Measurements from ENCODE around the gene XPO4.
"Not testable (repeated sequence)": the region's sequence is repeated elsewhere in the genome, so short reads cannot be mapped to it uniquely, and the experiment has no call there.

The XPO4 gene

DNA sequence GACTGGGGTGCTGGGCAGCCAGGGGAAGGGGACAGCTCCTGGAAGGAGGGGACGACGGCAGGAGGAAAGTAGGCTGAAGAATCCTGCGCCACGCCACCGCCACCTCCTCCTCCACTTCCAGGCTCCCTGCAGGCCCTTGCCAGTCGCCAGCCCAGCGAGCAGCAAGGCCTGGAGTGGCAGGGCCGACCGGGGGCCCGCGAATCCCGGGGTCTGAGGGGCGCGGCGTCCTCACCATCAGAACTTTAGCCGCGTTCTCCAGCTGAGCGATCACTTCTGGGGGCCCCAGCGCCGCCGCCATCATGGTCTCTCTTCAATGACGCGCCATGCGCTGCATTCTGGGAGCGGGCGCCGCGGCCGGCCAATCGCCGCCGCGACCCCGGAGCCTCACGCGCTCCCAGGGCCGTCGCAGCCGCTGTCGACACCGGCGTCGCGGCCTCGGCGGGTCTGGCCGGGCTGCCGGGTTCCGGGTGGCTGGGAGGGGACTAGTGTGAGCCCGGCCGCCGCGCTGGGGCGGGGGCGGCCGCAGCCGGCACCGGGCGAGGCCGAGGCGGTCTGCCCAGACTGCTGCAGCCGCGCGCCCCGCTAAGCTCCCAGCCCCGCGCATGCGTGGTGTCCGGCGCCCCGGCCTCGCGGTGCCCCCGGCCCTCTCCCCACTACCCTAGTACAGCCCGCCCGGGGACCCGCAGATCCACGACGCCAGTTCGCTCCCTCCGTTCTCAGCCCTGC is at the start of gene XPO4:
Gene XPO4 (minus strand): TSS at position 309 of the 726 bp plus-strand sequence. CDS start 8 bp downstream, at position 301.
- DNase-seq = peak; percentile 81

DNA sequence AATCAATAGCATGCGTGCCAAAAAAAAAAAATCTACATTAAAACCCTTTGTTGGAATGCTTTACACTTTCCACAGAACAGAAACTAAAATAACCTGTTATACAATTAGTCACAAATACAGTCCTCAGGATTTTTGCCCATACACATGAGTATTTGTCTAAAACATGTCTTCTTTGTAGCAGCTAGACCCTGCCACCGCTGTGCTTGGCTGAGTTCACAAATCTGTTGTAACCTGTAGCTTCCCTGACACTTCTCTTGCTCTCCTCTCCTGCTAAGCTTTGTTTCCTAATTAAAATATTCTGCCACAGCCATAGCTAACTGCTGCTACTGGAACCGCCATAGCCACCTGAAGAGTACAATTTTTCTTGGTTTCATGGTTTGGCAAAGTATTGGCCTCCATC is 45.5 kb upstream of the XPO4 start:
- not testable (repeated sequence) for DNase-seq

DNA sequence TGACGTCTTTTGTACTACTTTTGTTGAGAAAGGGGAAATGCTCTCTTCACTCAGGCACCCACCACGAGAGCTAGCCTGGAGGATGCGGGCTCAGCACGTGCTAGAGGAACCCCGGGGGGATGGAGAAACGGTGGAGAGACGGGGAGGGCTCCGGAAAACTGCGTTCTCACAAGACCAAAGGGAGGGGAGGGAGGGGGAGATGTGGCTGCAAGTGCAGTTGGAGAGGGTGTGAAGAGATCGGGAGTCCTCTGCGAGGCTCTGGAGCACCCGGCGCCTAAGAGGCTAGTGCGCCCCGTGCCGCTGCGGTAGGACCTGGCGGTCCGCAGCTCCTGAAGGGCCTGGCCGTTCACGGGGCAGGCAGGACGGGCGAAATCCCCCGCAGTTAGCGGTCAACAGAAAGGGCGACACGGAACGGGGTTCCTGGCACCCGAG is 43.4 kb upstream of the XPO4 start:
- peak; percentile 5 for DNase-seq

DNA sequence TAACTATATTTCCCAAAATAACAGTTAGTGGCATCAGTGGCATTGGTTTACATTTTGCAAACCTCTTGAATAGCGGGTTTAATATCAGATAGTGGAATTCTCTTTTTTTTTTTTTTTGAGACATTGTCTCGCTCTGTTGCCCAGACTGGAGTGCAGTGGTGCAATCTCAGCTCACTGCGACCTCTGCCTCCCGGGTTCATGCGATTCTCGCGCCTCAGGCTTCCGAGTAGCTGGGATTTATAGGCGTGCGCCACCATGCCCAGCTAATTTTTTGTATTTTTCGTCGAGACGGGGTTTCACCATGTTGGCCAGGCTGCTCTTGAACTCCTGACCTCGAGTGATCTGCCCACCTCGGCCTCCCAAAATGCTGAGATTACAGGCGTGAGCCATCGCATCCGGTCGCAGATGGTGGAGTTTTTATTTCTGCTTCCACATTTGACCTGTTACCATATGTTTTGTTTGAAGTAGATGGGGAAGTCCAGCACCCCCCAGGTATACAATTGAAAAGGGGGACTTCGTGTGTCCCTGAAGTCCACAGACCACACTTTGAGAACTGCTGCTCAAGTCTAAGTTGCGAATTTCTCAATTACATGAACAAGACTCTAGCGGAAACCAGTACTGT is 40.5 kb upstream of the XPO4 start:
- DNase-seq = no peak

DNA sequence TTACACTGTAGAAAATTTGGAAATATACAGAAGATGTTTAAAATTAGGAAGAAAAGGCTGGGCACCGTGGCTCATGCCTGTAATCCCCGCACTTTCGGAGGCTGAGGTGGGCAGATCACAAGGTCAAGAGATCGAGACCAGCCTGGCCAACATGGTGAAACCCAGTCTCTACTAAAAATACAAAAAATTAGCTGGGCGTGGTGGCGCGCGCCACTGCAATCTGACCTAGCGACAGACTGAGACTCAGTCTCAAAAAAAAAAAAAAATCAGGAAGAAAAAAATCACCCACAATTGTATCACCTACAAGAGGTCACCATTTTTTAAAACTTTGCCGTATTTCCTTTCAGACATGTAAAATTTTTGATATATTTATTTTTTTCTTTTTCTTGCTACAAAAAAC is 38.0 kb upstream of the XPO4 start:
- not testable (repeated sequence) for DNase-seq

DNA sequence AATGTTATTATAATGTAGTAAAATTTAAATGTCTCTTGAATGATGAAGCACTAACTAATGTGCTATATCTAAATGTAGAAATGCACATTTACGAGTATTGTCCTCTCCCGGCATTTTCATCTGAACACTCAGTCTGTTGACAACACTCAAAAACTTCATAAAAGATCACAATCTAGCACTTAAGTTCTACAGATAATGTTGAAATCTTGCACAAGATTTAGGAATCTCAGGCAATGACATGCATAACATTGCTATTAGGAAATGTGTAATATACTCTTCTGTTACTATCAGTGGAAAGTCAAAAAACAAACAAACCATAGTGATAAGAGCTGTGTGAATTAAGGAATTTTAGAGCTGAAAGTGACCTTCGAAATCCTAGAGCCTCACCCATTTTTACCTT is 37.5 kb upstream of the XPO4 start:
- no peak for DNase-seq

DNA sequence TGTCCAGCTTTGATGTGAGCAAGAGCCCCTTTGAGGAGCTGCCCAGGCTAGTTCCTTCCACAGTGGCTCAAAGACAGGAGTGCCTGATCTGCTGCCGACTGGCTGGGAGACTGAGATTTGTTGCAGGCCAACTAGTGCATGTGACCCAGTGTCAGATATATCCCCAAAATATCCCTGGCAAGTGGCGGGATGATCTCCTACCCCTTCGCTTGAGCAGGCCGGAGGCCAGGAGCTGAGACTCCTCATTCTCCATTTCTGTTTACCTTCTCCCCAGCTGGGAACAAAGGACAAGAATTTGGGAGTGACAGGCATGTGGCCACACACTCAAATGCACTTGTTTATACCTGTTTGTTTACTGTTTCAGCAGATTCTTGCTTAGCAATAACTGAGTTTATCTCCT is 37.1 kb upstream of the XPO4 start:
- DNase-seq = no peak

DNA sequence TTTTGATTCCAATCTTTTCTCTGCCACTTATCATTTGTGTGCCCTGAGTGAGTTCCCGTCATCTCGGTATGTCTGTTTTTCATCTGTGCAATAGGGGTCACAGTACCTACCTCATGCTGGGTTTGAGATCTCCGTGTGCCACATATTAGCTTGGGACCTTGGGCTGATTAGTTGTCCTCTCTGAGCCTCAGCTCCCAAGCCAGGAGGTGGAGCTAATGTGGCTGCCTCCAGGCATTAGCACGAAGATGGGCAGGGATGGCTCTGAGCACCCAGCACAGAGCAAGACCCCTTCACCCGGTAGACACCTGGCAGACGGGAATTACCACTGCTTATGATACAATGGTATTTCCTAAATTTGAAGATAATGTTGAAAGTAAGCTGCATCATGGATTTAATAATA is 35.8 kb upstream of the XPO4 start:
- no peak for DNase-seq

DNA sequence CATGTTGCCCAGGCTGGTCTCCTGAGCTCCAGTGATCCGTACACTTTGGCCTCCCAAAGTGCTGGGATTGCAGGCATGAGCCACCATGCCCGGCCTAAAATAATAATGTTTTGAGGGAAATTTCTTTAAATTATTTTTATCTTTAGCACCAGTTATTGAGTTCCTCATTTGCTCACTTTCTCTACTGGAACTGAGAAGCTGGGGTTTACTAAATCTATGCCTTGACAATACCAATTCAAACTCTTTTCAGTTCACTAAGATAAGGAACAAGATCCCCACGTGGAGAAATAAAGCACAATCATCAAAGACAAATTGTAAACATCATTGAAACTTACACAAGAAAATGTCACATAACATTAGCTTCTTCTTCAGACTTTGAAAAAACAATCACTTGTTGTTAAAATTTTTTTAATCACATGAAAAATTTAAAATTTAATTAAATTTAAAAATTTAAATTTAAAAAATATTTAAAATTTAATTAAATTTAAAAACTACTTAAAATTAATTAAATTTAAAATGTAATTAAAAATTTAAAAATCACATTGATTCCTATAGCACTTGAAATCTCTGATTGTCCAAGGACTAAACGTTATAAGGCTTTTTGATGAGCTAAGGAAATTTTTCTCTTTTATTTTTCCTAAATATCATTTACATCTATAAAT is 25.2 kb upstream of the XPO4 start:
- DNase-seq = no peak

DNA sequence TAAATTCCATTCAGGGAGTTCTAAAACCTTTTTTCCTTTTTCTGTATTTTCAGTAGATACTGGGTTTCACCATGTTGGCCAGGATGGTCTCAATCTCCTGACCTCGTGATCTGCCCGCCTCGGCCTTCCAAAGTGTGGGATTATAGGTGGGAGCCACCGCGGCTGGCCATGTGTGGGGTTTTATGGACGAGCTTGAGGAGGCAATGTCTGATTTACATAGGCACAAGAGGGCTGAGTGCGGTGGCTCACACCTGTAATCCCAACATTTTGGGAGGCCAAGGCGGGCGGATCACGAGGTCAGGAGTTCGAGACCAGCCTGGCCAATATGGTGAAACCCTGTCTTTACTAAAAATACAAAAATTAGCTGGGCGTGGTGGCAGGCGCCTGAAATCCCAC is 22.8 kb upstream of the XPO4 start:
- DNase-seq = not testable (repeated sequence)

DNA sequence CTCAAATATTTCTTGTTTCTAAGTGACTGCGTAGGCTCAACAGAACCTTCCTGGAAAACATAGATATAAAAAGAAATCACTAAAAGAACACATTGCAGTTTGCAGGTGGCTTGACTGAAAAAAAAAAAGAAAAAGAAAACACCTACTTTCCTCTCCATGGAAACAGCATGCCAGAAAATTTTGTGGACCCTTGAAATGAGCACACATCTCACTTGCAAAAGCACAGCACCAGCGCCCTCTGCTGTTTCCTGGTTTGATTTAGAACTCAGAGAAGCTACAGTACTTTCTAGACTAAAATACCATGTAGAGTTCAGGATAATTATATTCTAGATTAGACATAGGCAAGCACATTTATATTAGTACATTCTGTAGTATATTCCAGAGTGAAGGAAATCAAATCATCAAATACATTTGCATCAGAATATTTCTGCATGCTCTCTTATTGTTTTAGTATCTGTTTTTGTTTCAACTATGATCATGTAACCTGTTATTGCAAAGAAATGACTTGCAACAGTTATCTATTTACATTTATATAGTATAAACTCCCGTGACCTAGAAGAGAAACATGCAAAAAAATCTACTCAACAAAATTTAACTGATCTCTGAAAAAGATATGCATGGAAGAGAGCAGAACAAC is 22.3 kb upstream of the XPO4 start:
- peak; percentile 74 for DNase-seq

DNA sequence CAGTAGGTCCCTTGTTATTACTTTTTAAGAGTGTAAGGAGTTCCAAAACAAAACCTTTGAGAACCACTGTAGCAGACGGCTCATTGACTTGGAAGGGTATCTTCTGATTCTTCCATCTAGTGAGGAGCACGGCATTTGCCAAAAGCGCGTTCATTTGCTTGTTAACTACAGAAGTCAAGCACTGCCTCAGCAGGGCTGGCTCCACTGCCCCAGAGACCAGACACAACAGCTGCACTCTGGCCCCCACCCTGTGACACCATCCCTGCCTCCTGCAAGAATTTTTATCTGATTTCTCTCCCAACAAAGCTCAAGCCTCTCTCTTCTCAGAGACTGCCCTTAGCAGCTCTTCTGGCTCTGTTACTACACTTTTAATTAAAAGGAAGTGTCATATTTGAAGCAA is 20.7 kb upstream of the XPO4 start:
- no peak for DNase-seq

DNA sequence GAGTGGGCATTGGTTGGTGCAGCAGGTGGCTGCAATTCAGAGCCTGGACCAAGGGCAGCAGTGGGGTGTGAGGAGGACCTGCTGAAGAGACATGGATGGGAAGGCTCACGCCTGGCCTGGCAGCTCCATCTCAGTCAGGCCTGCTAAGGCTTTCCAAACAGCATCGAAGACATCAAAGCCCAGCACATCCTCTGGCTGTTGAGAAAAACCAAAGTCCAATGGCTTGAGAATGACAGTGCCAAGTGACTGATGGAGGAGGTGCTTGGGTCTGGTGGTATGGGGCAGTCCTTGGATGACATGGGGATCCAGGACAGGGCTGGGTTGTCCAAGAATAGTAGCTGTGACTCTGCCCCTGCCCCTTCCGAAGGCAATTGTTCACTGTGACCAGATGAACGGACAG is 19.0 kb upstream of the XPO4 start:
- no peak for DNase-seq

DNA sequence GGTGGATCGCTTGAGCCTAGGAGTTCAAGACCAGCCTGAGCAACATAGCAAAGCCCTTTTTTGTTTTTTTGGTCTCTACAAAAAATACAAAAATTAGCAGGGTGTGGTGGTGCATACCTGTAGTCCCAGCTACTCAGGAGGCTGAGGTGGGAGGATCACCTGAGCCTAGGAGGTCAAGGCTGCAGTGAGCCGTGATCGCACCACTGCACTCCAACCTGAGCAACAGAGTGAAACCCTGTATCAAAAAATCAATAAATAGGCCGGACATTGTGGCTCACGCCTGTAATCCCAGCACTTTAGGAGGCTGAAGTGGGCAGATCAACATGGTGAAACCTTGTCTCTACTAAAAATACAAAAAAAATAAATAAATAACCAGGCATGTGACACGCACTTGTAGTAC is 13.1 kb upstream of the XPO4 start:
- not testable (repeated sequence) for DNase-seq

DNA sequence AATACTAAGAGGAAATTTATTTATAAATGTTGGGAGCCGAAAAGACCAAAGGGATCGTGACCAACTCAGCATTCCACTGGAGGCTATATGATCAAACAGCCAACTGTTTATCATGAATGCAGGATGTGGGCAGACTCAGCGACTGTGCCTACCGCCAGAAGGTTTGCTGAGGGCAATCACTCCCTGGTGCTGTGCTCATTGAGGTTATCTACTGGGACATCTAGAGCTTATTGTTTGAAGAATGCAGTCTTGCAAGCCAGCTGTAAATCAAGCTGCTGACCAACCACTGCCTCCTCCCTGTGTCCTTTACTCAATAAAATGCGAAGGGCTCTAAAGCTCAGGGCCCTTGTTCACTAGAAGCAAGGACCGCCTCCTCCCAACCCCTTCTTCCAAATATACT is 8.5 kb upstream of the XPO4 start:
- DNase-seq = no peak

DNA sequence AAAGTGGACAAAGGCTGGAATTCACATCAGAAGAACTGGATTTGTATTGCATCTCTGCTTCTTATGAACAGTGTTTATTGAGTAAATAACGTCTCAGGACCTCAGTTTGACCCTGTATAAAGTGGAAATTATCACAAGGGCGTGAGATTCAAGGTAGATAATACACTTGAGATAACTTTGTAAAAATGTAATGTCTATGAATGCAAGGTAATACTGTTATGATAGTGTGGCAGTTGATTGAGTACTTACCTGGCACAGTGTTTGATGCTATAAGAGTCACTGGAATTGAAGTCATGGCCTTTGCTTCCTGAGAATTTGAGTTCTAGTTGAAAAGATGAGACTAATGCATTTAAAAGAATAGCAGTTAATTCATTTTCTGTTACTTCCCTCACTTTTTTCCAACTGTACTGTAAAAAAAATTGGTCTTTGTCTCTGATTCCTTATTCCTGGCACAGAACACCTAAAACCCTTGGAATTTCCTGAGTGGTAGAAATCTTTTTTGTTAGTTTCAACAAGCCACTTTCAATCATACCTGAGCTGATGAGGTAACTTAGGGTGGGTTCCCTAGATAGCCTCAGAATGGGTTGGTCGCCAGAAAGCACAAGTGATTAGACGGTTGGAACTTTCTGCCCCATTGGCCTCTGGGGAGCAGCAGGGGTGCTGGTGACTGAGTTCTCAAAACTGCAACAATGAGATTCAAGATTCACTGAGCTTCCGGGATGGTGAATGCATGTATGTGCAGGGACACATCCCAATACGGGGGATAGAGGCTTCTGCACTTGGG is 6.4 kb upstream of the XPO4 start:
- DNase-seq = no peak

DNA sequence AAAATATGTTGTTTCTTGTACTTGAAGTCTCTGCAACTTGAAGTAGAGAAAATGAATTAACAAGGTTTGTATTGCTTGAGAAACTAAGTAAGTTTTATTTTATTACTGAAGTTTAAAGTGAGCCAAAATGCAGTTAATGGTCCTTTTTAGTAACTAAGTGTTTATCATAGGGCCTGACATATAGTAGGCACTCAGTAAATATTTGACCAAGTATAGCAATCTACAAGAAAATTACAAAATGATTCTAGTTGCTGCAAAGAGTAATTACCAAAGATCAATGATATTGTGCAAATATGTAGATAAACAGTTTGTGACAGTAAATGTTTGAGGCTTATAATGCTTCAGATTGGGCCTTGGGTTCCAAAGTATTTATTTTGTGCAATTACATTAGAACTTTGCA is 2.4 kb upstream of the XPO4 start:
- DNase-seq = no peak

DNA sequence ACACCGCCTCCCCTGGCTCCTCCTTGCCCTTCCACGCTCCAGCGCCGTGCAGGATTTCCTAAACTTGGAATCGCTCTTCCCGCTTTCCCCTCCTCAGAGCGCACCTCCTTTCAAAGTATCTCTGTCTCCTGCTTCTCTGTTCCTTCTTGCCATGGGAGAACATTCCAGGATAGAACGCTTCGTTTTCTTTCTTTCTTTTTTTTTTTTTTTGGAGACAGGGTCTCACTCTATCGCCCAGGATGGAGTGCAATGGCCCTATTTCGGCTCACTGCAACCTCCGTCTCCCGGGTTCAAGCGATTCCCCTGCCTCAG is 574 bp upstream of the XPO4 start:
- no peak for DNase-seq

DNA sequence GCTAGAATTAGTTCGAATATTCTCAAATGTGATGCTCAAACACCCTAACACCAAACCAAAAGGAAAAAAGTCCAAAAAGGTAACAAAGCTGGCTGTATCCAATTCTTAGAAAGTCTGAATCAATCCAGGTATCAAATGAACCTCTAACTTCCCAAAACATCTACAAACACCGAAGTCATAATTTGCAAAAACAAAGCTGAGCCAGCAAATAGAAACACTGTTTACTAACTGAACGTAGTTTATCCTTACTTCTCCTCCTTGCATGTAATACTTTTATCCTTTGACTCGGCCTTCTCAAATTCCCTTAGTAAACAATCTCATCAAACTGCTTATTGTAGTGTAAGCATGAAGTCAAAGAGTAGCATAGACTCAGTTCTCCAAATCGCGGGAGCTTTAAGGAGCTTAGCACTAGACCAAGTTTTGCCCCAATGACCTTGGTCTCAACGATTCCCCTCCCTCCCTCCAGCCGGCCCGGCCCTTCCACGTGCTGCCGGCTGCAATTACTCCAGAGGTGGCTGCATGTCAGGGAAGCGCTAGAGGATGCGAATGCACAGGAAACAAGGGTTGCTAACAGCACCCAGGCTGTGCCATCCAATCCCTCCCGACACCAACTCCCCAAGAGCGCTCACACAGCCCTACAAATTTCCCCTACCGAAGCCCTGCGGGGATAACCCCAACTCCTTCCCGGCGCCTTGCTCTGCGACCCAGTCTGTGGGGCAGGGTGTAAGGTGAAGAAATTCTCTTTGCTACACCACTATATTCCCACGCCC is 693 bp downstream of the XPO4 start:
- no peak for DNase-seq

DNA sequence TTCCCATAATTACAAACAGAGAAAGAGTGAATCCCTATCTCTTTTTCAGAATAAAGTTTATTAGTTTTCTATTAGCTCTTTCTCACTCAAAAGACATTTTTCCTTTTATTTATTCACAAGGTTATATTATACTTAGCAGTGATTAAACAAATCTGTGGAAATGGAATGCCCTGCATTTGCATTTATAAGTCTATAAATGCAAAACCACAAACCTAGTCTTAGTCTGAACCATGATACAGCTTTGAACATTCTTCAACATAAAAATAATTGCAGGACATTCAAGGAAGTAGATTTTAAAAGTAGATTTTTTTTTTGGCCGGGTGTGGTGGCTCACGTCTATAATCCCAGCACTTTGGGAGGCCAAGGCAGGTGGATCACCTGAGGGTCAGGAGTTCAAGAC is 8.3 kb downstream of the XPO4 start:
- DNase-seq = no peak

DNA sequence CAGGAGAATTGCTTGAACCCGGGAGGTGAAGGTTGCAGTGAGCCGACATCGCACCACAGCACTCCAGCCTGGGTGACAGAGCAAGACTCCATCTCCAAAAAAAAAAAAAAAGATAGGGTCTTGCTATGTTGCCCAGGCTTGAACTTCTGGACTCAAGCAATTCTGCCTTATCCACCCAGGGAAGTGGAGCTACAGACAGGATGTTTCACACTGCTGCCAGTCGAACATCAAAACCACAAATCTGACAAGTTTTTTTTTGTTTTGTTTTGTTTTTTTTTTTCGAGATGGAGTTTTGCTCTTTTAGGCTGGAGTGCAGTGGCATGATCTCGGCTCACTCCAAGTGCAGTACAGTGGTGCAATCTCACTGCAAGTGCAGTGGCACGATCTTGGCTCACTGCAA is 10.8 kb downstream of the XPO4 start:
- DNase-seq = peak; percentile 26

DNA sequence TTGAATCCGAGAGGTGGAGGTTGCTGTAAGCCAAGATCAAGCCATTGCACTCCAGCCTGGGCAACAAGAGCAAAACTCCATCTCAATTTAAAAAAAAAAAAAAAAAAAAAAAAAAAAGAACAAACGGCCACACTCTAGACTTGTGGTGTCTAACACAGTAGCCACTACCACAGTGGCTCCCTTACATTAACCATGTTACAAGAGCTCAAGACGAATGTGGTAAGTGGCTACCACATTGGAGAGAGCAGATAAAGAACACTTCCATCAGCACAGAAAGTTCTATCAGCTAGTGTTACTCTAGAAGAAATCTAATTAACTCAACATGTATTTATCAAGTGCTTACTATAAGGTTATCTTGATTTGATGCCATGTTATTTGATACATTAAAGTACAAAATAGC is 11.5 kb downstream of the XPO4 start:
- no peak for DNase-seq
